Measurements from ENCODE around the gene GNG7. TPM values are rescaled to one million over a fixed set of nuclear protein-coding genes. Genes with fewer than 3 reads are reported as not detected.

The GNG7 gene
- total RNA-seq, 2 donors from 2014 or later: 5.7 to 12.9 TPM

DNA sequence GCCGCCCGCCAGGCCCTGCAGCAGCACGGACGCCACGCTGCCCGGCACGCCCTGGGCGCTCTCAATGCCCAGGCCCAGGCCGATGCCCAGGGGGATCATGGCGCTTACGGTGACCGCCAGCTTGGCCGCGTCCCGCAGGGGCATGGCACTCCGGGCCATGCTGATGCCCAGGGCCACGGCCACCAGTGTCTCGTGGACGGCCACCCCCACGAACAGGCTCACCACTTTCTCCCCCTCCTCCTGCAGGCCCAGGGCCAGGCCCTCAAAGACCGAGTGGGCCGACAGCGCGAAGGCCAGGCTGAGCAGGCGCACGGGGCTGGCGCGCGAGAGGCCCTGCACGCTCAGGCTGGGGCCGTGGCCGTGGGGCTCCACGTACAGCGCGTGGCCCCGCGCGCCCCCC is 30.4 kb upstream of the GNG7 start:
- Histone ChIP-seq H3K9me3 (no peaks in the 10 kb centered on the region), H3K36me3 (replicated peaks in 1 of 2; ENCODE audit: insufficient read depth in 1 of 2, low read depth in 2 of 2) (no peaks in the 10 kb centered on the region), H3K27me3 (no peaks in the 10 kb centered on the region), H3K4me1 (no peaks in the 10 kb centered on the region), H3K4me3 (no peak overlapping the region), H3K27ac (no peak overlapping the region)
- TF ChIP-seq, protein P1, sequence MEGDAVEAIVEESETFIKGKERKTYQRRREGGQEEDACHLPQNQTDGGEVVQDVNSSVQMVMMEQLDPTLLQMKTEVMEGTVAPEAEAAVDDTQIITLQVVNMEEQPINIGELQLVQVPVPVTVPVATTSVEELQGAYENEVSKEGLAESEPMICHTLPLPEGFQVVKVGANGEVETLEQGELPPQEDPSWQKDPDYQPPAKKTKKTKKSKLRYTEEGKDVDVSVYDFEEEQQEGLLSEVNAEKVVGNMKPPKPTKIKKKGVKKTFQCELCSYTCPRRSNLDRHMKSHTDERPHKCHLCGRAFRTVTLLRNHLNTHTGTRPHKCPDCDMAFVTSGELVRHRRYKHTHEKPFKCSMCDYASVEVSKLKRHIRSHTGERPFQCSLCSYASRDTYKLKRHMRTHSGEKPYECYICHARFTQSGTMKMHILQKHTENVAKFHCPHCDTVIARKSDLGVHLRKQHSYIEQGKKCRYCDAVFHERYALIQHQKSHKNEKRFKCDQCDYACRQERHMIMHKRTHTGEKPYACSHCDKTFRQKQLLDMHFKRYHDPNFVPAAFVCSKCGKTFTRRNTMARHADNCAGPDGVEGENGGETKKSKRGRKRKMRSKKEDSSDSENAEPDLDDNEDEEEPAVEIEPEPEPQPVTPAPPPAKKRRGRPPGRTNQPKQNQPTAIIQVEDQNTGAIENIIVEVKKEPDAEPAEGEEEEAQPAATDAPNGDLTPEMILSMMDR (IDR thresholded peaks at IDR 0.05): no peak
- TF ChIP-seq POLR2A (IDR thresholded peaks at IDR 0.05): no peak
- DNase-seq (no peak), ATAC-seq (no peak)
- intact Hi-C loops (cut with DNase I): no loop called here
- WGBS, 2 donors: 94 to 96% methylated on average over 15 to 21 of the region's 38 CpGs

DNA sequence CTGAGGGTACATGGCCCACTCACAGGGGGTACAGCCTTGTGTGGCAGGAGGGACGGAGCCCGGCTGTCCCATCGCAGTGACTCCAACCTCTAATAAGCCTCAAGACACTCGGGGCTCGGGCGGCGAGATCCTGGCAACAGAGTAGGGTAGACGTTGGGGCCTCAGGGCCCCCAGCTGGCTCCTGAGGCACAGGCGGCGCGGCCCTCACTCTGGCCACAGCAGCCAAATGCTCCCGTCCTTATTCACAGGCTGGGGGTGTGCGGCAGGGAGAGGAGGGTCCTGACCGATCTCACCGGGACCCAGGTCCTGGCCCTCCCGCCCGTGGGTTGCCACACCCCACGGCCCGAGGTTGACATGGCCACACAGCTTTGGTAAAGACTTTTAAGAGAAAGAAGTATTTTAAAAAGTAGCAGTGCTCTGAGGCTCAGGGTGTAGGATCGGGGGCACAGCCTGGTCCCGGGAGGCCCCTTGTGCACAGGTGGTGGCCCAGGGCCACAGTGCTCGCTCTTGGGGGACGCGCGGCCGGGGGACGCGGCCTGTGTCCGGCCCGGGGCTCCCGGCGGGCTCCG is 29.7 kb upstream of the GNG7 start:
- H3K4me3 ChIP-seq: no peak overlapping the region
- 95% methylated on average over 17 to 33 of the region's 33 CpGs for WGBS, 2 donors
- ATAC-seq (no peak), DNase-seq (no peak)
- no peaks in the 10 kb centered on the region for H3K36me3 ChIP-seq (replicated peaks in 1 of 2; ENCODE audit: insufficient read depth in 1 of 2, low read depth in 2 of 2)
- no peak overlapping the region for H3K27ac ChIP-seq
- no peaks in the 10 kb centered on the region for H3K27me3 ChIP-seq
- H3K4me1 ChIP-seq: no peaks in the 10 kb centered on the region
- H3K9me3 ChIP-seq: no peaks in the 10 kb centered on the region
- TF ChIP-seq POLR2A (IDR thresholded peaks at IDR 0.05): no peak
- TF ChIP-seq, protein P1 (IDR thresholded peaks at IDR 0.05): no peak
- intact Hi-C loops (cut with DNase I): no loop called here

DNA sequence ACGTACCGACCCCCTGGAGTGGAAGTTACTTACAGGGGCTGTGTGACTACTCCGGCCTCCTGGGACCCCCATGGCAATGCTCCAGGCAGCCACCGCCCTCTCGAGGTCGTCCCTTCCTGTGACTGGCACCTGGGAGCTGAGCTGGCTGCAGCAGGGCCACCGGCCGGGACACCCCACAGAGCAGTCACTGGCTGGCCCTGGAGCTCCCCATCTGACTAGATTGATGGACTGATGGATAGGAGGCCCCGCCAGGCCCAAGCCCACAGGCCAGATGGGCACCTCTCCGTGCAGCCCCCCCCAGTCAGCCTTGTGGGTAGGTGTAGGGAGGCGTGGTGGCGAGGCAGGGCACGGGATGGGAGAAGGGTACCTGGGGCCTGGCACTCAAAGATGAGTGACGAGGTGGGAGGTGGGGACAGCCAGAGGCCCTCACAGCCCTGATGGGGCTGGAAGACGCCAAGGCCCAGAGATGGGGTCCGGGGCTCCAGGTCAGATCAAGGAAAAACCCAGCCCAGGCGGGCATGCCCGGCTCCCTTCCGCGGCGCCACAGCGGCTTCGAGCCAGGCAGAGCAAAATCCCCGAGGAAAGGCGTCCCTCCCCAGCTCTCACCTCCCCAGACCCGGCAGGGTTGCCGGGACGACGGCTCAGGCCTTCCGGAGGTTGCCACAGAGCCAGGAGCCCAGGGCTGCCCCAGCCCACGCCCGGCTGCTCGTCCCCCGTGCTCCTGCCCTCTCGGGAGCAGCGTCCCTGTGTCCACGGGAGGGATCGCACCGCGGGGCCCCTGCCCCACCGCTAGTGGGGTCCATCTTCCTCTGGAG is 28.9 kb upstream of the GNG7 start:
- Histone ChIP-seq H3K9me3 (no peaks in the 10 kb centered on the region), H3K4me3 (no peak overlapping the region), H3K4me1 (no peaks in the 10 kb centered on the region), H3K27ac (no peak overlapping the region), H3K27me3 (no peaks in the 10 kb centered on the region), H3K36me3 (replicated peaks in 1 of 2; ENCODE audit: insufficient read depth in 1 of 2, low read depth in 2 of 2) (no peaks in the 10 kb centered on the region)
- DNase-seq (no peak), ATAC-seq (no peak)
- intact Hi-C loops (cut with DNase I): no loop called here
- 87 to 89% methylated on average over 15 to 41 of the region's 41 CpGs for WGBS, 2 donors
- TF ChIP-seq, protein P1 (IDR thresholded peaks at IDR 0.05): no peak
- no peak for TF ChIP-seq POLR2A (IDR thresholded peaks at IDR 0.05)

DNA sequence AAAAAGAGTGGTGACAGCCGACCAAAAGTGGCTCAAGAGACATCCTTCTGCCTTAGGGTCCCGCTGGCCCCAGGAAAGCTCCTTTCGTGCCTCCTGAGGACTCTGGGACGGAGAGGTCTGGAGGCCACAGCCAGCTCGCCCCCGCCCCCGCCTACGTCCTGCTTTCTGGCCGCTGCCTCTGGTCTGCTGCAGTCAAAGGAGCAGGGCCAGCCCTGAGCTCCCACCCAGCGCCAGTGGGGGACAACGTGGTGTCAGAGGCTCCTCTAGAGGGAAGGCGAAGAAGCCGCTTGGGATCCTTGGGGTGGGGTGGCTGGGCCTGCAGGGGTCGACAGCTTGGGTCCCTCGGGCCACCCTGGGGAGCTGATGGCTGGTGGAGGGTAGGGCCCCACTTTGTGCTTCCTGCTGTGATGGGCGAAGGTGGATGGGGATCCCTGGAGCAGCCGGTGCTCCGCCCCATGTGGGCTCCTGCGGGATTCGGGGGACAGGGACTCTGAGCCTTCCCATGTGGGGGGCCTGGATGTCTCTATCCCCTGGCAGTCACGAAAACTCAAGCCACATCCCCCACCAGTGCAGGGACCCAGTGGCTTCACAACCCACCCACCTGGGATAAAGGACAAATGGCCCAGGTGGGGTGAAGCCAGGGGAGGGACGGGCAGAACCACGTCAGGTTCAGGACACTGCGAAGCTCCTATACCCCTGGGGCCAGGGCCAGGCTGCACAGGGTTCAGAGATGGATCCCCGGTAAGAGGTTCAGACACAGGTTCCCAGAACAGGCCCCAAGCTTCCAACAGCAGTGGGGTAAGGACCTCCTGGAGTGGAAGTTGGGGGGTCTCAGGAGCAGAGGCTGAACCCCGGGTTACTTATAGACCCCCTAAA is 27.7 kb upstream of the GNG7 start:
- no peak overlapping the region for H3K27ac ChIP-seq
- H3K36me3 ChIP-seq (replicated peaks in 1 of 2; ENCODE audit: insufficient read depth in 1 of 2, low read depth in 2 of 2): no peaks in the 10 kb centered on the region
- 86 to 88% methylated on average over 12 to 26 of the region's 26 CpGs for WGBS, 2 donors
- no peaks in the 10 kb centered on the region for H3K9me3 ChIP-seq
- H3K27me3 ChIP-seq: no peaks in the 10 kb centered on the region
- TF ChIP-seq, protein P1 (IDR thresholded peaks at IDR 0.05): no peak
- TF ChIP-seq POLR2A (IDR thresholded peaks at IDR 0.05): no peak
- ATAC-seq (no peak), DNase-seq (no peak)
- intact Hi-C loops (cut with DNase I): no loop called here
- H3K4me1 ChIP-seq: no peaks in the 10 kb centered on the region
- no peak overlapping the region for H3K4me3 ChIP-seq
